Hepatocyte (in vitro differentiated cells): Measurements from ENCODE around the gene AGFG1. TPM values are rescaled to one million over a fixed set of nuclear protein-coding genes. Genes with fewer than 3 reads are reported as not detected.
"Not testable (repeated sequence)": the region's sequence is repeated elsewhere in the genome, so short reads cannot be mapped to it uniquely, and the experiment has no call there.

Experiments used
- DNase-seq: peaks from one replicate; pipeline ENCODE4 v3.0.0-alpha.2; 2016; ENCODE audit warnings: low spot score
- H2AFZ ChIP-seq: fragments of 200-600 bp; sonication (generic); 2 replicates; pipeline ENCODE4 v1.6.0; 2016; ENCODE audit warnings: antibody characterized with exemption, mild to moderate bottlenecking
- H3K27ac ChIP-seq: fragments of 200-600 bp; sonication (generic); 2 replicates; pipeline ENCODE4 v1.5.1; 2016; ENCODE audit warnings: mild to moderate bottlenecking
- H3K27me3 ChIP-seq: fragments of 200-600 bp; sonication (generic); 2 replicates; pipeline ENCODE4 v1.6.1; 2016
- H3K36me3 ChIP-seq: fragments of 200-600 bp; sonication (generic); replicated peaks from 2 replicates; pipeline ENCODE4 v1.5.1; 2016; ENCODE audit warnings: low read depth; ENCODE audit not compliant: insufficient read depth
- H3K4me1 ChIP-seq: fragments of 200-600 bp; sonication (generic); 2 replicates; pipeline ENCODE4 v1.5.1; 2016; ENCODE audit warnings: mild to moderate bottlenecking, moderate library complexity; ENCODE audit not compliant: insufficient read depth
- H3K4me2 ChIP-seq: fragments of 200-600 bp; sonication (generic); 2 replicates; pipeline ENCODE4 v1.6.0; 2016
- H3K4me3 ChIP-seq: fragments of 200-600 bp; sonication (generic); 2 replicates; pipeline ENCODE4 v1.5.1; 2016; ENCODE audit warnings: mild to moderate bottlenecking
- H3K79me2 ChIP-seq: fragments of 200-600 bp; sonication (generic); 2 replicates; pipeline ENCODE4 v1.6.0; 2017; ENCODE audit warnings: mild to moderate bottlenecking
- H3K9me2 ChIP-seq: fragments of 200-600 bp; sonication (generic); replicated peaks from 2 replicates; pipeline ENCODE4 v1.6.0; 2017; ENCODE audit warnings: mild to moderate bottlenecking; ENCODE audit not compliant: insufficient read depth
- H3K9me3 ChIP-seq: fragments of 200-600 bp; sonication (generic); 2 replicates; pipeline ENCODE4 v1.5.1; 2016; ENCODE audit warnings: low read depth, mild to moderate bottlenecking
- H4K20me1 ChIP-seq: fragments of 200-600 bp; sonication (generic); 2 replicates; pipeline ENCODE4 v1.6.0; 2016; ENCODE audit warnings: mild to moderate bottlenecking; ENCODE audit not compliant: insufficient read depth, poor library complexity, severe bottlenecking
- CTCF ChIP-seq: fragments of 200-600 bp; sonication (generic); IDR thresholded peaks from 2 replicates; pipeline ENCODE4 v1.5.1; 2016; ENCODE audit warnings: antibody characterized with exemption, mild to moderate bottlenecking; ENCODE audit not compliant: poor library complexity
- EZH2 ChIP-seq: fragments of 200-600 bp; sonication (generic); IDR thresholded peaks from 2 replicates; pipeline ENCODE4 v1.6.1; 2016; ENCODE audit warnings: antibody characterized with exemption, mild to moderate bottlenecking, borderline replicate concordance
- EZH2phosphoT487 ChIP-seq: fragments of 200-600 bp; sonication (generic); IDR thresholded peaks from one replicate; pipeline ENCODE4 v1.6.1; 2018; ENCODE audit warnings: antibody characterized with exemption, mild to moderate bottlenecking, low read depth, moderate library complexity; ENCODE audit not compliant: unreplicated experiment, severe bottlenecking
- WGBS: methylation state at CpG from one replicate; pipeline ENCODE4 v1.1.6; 2016; ENCODE audit warnings: low lambda C conversion rate; ENCODE audit errors: missing lambda C conversion rate; 5-methylcytosine and 5-hydroxymethylcytosine counted together
- polyA plus RNA-seq: library from polyadenylated mRNA; unstranded; fragments of >200 nt; fragmentation: Nextera tagmentation; extraction: Ambion mirVana; gene quantifications from 2 replicates; pipeline ENCODE4 v1.2.1, GENCODE V29; 2016
- total RNA-seq: library from RNA; depleted of rRNA; stranded (reverse); fragments of >200 nt; gene quantifications from 2 replicates; pipeline ENCODE4 v1.2.3, GENCODE V29; 2014

The AGFG1 gene
- total and polyA plus RNA-seq, 2 experiments from 2014 or later, result 62.4 to 91.6 TPM

DNA sequence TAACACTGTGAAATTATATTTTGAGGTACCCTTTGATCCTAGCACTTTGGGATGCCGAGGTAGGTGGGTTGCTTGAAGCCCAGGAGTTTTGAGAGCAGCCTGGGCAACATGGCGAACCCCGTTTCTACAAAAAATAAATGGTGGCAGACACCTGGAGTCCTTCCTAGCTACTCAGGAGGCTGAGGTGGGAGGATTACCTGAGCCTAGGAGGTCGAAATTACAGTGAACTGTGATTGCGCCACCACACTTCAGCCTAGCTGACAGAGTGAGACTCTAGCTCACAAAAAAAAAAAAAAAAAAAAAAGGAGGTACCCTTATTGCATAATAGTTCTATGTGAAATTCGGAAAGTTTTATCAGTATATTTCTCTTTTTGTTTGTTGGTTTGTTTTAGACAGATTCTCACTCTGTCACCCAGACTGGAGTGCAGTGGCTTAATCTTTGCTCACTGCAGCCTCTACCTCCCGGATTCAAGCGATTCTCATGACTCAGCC is 67.6 kb downstream of the AGFG1 start:
- DNase-seq, result no peak
- no peak overlapping the region for H3K4me2 ChIP-seq
- no peak overlapping the region for H3K27ac ChIP-seq
- H3K27me3 ChIP-seq, result no peaks in the 10 kb centered on the region
- no peak overlapping the region for H3K4me3 ChIP-seq
- WGBS, result 95% methylated on average over 8 of the region's 8 CpGs
- H3K79me2 ChIP-seq, result peaks cover 31% of the 10 kb centered on the region
- peaks cover 3% of the 10 kb centered on the region for H4K20me1 ChIP-seq
- no peak overlapping the region for H2AFZ ChIP-seq
- no peaks in the 10 kb centered on the region for H3K9me2 ChIP-seq
- no peaks in the 10 kb centered on the region for H3K4me1 ChIP-seq
- peaks cover 4% of the 10 kb centered on the region for H3K36me3 ChIP-seq
- TF ChIP-seq CTCF (no peak), EZH2phosphoT487 (no peak), EZH2 (no peak)
- peaks cover 6% of the 10 kb centered on the region for H3K9me3 ChIP-seq

- DNase-seq, result not testable (repeated sequence)
- WGBS, result 99% methylated on average over 9 of the region's 9 CpGs
Measured at GRCh38 chr2:227540352-227540751, 68.4 kb downstream of the AGFG1 start.

DNA sequence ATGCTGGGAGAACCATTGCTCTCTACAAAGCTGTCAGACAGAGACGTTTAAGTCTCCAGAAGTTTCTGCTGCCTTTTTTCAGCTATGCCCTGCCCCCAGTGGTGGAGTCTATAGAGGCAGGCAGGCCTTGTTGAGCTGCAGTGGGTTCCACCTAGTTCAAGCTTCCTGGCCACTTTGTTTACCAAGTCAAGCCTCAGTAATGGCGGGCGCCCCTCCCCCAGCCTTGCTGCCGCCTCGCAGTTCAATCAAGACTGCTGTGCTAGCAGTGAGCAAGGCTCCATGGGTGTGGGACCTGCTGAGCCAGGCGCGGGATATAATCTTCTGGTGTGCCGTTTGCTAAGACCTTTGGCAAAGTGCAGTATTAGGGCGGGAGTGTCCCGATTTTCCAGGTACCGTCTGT is 74.0 kb downstream of the AGFG1 start:
- H3K4me2 ChIP-seq, result no peak overlapping the region
- no peaks in the 10 kb centered on the region for H3K27me3 ChIP-seq
- DNase-seq, result no peak
- H3K36me3 ChIP-seq, result no peaks in the 10 kb centered on the region
- no peak overlapping the region for H2AFZ ChIP-seq
- H3K79me2 ChIP-seq, result peaks cover 17% of the 10 kb centered on the region
- H4K20me1 ChIP-seq, result peaks cover 7% of the 10 kb centered on the region
- TF ChIP-seq EZH2phosphoT487, result no peak
- TF ChIP-seq EZH2, result no peak
- TF ChIP-seq CTCF, result no peak
- H3K9me2 ChIP-seq, result no peaks in the 10 kb centered on the region
- no peaks in the 10 kb centered on the region for H3K9me3 ChIP-seq
- H3K4me3 ChIP-seq, result no peak overlapping the region
- no peak overlapping the region for H3K27ac ChIP-seq
- WGBS, result 97% methylated on average over 11 of the region's 11 CpGs
- H3K4me1 ChIP-seq, result no peaks in the 10 kb centered on the region

More at GRCh38 chr2:227540352-227540751, 68.4 kb downstream of the AGFG1 start:
- not testable (repeated sequence) for H3K9me2 ChIP-seq, H3K4me3 ChIP-seq, H4K20me1 ChIP-seq, H3K27ac ChIP-seq, H3K4me2 ChIP-seq, H3K27me3 ChIP-seq, H3K9me3 ChIP-seq, H3K36me3 ChIP-seq, H3K4me1 ChIP-seq, H2AFZ ChIP-seq
- peaks cover 28% of the 10 kb centered on the region for H3K79me2 ChIP-seq

DNA sequence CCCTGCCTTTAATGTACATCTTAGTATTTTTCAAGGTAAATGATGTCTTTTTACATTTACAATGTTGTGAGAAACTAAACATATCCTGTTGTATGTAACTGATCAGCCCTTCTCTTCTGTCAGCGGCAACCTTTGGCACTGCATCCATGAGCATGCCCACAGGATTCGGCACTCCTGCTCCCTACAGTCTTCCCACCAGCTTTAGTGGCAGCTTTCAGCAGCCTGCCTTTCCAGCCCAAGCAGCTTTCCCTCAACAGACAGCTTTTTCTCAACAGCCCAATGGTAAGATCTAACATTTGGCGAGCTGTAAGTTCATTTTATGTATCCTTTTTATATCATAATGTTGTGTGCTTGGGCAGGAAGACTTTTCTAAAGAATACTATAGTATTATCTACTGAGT is 79.9 kb downstream of the AGFG1 start:
- Histone ChIP-seq H2AFZ (no peak overlapping the region), H3K27me3 (no peaks in the 10 kb centered on the region), H3K9me2 (no peaks in the 10 kb centered on the region), H4K20me1 (peaks cover 4% of the 10 kb centered on the region), H3K4me1 (no peaks in the 10 kb centered on the region), H3K4me2 (no peak overlapping the region), H3K27ac (no peak overlapping the region), H3K9me3 (no peaks in the 10 kb centered on the region), H3K79me2 (peaks cover 2% of the 10 kb centered on the region), H3K4me3 (no peak overlapping the region), H3K36me3 (no peaks in the 10 kb centered on the region)
- WGBS, result 100% methylated on average over 3 of the region's 3 CpGs
- no peak for TF ChIP-seq EZH2phosphoT487
- no peak for TF ChIP-seq CTCF
- TF ChIP-seq EZH2, result no peak
- DNase-seq, result no peak
